GM08714 (cell line): ENCODE data around the gene DPP6.

Experiments used
- H3K4me3 ChIP-seq: fragments of 200-500 bp; sonication (Bioruptor generic); 2 replicates; pipeline ENCODE4 v1.5.1; 2014; ENCODE audit warnings: mild to moderate bottlenecking, low read length, inconsistent platforms
- ZNF274 ChIP-seq: IDR thresholded peaks from 2 replicates; pipeline ENCODE4 v1.6.1; 2012; ENCODE audit warnings: mild to moderate bottlenecking, low read depth, low read length

Gene DPP6

DNA sequence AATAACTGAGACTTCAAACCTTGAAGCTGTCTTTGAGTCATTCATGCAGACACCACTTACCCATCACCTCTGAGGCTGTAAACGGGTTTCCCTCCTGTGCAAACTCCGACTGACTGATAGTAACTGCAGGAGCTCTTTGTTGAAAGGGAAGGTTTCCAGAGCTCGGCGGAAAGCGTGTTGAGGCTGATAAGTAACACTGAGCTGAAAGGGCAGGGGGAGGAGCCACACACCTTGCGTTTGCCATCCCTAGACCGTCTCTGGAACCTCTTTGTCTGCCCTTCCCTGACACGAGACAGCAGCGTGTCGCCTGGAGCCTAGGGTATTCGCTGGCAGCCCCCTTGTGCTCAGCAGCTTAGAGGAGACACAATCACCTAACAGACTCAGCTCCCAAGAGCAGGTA is 816.7 kb downstream of the DPP6 start:
- H3K4me3 ChIP-seq, result no peak overlapping the region
- TF ChIP-seq ZNF274, result no peak

DNA sequence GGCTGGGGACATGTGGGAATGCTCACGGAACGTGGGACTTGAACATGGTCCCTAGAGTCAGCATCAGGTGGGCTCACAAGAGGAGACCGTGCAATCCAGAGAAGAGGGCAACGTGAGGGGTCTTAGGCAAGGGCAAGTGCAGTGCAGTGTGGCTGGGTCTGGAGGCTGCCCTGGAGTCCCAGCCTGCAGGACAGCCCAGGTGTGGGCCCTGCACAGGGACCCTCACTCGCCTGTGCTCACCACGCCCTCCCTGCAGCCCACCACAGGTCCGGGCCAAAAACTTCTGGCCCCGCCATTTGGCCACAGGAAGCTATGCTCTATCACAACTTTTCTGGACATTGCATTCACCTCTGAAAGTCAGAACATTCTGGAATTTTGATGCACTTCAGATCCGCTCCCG is 817.2 kb downstream of the DPP6 start:
- H3K4me3 ChIP-seq, result no peak overlapping the region
- no peak for TF ChIP-seq ZNF274

DNA sequence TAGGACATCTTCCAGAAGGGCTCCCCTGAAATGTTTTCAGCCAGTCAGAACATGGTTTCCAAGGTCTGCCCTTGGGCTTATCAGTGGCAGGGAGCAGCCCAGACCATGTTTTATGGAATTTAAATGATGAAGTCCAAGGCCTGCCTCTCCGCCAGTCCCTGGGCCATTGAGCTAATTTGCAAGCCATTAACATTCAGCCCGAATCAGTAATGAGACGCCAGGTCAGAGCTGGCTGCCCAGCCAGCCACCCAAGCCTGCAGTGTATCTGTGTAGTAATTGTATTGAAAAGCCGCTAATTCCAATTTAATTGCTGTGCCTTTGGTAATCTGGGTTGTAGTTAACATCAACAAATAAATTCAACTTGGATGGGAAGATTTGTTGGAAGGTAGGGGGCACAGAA is 819.3 kb downstream of the DPP6 start:
- no peak for TF ChIP-seq ZNF274
- H3K4me3 ChIP-seq, result no peak overlapping the region

DNA sequence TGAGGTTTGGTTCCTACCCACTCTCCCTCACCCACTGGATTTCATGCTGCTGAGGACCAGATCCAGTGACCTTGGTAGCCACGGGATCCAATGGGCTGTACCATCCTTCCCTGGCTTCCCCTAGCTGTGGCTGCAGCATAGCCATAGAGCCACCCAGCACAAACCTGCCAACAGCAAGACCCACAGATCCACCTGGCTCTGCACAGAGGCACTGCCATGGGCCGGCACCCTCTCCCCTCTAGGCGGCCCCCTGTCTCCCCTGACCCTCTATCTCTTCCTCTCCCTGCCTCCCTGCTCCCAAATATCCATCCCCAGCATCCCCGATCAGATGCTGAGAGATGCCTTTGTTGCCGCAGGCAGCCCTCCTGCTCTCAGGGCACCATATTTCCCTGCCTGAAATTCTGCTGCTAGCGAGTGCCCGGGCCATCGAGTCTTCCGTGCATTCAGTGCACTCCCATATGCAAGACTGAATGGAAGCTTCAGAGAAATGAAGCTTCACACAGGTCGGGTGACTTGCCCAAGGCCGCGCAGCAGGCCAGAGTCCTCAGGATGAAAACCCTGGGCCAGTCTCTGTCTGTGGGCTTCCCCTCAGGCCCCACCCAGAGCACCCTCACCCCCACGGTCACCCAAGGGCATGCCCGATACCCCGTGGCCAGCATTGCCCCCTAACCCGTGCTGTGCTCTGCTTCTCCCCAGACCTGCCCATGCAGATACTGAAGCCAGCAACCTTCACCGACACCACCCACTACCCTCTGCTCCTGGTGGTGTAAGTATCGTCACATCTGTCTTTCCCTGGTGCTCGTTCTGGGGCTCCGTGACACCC is 819.9 kb downstream of the DPP6 start:
- H3K4me3 ChIP-seq, result no peak overlapping the region
- no peak for TF ChIP-seq ZNF274

DNA sequence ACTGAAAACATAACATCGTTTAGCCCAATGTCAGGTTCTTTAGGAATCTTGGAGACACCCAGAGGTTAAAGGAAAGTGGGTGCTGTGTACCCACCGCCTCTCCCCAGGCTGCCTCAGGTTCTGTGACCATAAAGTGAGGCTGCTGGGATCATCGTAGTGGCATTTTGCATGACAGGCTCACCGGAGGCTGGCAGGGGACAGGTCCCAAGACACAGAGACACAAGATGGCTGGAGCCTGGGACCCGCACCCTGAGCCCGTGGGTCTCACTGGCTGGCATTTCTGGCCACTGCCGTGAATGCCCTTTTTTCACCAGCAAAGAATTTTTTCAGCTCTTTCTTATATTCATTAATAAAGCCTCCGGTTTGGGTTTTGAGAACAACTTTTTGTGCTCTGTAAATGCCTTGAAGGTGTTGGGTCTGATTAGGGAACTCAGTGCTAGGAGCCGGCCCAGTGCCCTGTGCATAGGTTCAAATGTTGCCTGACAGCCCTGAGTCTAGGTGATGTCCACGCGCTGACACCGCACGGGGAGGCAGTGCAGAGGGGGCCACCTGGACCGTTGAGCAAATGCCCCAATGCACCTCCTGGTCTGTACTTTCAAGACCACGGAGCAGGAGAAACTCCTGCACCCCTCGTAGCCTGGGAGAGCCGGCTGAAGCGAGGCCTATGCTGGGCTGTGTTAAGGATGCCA is 820.8 kb downstream of the DPP6 start:
- TF ChIP-seq ZNF274, result no peak
- no peak overlapping the region for H3K4me3 ChIP-seq

DNA sequence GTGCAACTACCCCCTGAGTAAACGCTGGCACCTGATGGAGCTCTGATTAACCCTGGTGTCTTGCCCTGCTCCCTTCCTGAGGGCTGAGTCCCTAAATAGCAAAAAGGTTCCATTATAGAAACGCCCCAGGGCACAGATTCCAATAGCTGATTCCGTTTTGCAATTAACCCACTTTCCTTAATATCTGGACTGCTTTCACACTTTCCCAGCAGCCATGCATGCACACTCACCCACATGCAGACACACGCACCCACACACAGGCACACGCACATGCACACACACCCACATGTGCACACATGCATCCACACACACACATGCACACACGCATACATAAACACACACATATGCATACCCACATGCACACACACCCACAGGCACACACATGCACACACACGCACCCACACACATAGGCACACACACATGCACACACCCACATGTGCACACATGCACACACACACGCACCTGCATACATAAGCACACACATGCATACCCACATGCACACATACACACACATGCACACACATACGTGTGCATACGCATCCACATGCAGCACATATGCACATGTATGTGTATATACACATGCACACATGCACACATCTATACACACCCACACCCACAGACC is 821.4 kb downstream of the DPP6 start:
- TF ChIP-seq ZNF274, result no peak

DNA sequence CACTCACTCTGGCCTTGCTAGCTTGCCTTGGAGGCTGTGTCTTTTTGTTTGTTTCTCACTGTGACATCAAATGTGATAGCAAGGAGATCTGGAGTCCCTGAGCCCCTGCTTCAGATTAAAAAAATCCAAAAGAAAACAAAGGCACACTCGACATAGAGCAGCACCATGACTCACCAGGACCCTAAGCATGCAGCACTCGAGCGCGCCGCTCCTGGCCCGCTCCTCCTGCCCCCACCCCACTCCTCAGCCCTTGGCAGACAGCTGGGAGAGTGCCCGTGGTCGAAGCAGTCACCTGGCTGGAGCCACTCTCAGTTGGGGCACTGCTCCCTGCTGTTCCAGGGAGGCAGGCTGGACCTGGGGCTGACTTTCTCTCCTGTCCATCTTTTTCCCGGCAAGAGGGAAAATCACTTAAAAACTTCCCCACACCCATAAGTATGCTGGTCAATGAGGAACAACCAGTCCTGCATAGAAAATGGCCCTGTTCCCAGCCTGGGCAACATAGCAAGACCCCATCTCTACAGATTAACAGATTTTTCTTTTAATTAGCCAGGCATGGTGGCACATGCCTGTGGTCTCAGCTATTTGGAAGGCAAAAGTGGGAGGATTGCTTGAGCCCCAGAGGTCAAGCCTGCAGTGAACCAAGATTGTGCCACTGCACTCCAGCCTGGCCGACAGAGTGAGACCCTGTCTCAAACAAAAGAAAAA is 822.4 kb downstream of the DPP6 start:
- TF ChIP-seq ZNF274, result no peak

More for the DNA sequence above, 821.4 kb downstream of the DPP6 start:
- H3K4me3 ChIP-seq, result no peak overlapping the region

DNA sequence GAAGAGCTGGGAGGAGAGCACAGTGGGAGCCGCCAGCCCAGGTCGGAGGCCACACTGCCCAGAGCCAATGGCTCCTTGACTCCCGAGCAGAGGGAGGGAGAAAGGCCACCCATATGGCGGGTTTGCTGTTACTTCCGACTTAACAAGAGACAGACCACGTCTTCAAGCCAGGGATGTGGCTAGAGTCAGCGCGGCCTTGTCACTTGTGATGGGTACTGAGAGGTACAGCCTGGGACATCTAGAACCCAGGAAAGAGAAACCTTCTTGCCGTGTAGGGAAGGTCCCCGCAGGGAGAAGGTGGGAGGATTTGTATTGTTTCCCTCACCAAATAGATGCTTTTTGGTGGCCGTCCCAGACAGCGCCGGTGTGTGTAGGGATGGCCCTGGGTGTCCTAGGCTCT is 823.1 kb downstream of the DPP6 start:
- H3K4me3 ChIP-seq, result no peak overlapping the region
- TF ChIP-seq ZNF274, result no peak

More for the DNA sequence above, 822.4 kb downstream of the DPP6 start:
- no peak overlapping the region for H3K4me3 ChIP-seq

DNA sequence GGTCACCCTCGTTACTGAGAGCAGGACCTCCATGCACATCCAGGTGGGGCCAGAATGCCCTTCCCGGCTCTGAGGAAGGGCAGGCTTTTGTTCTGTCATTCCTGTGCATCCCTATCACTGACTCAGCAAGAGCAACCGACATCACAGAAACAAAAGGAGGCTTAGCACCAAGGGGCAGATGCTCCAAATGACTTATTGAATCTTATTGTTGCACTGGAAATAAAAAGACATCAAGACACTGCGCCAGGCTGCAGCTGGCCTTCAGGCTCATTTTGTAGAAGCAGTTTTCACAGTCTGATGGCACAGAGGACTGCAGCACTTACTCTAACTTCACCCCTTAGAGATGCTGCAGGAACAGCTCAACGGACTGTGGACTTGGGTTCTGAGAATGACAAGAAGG is 824.3 kb downstream of the DPP6 start:
- no peak for TF ChIP-seq ZNF274
- H3K4me3 ChIP-seq, result no peak overlapping the region

DNA sequence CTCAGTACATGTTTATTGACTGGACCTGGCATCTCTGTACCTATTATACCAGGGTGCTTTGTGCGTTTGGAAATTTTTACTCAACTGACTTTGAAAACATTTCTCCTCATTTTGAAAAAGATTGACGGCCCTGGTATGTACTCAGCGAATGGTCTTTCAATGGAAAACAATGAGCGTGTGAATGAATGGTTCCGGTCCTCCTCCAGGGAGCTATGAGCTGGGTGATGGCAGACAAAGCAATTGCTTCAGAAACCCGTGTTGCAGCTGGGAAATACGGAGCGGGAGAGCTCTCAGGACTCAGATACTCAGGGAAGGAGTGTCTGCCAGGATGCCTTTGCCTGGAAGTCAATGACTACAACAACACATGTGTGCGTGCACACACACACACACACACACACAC is 824.8 kb downstream of the DPP6 start:
- no peak for TF ChIP-seq ZNF274
- no peak overlapping the region for H3K4me3 ChIP-seq

DNA sequence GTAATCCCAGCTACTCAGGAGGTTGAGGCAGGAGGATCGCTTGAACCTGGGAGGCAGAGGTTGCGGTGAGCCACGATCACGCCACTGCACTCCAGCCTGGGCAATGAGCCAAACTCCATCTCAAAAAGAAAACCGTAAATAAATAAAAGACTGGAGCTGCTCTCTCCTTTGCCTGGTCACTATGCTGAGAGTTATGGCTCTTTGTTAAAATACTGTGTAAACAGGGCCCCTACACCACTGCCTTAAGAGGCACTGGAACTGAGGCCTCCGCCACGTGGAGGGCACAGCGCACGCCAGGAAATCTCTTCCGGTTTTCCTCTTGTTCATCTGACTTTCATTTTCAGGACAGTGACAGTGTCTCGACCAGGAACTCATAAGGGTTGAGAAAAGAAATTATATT is 827.4 kb downstream of the DPP6 start:
- no peak for TF ChIP-seq ZNF274
- no peak overlapping the region for H3K4me3 ChIP-seq

DNA sequence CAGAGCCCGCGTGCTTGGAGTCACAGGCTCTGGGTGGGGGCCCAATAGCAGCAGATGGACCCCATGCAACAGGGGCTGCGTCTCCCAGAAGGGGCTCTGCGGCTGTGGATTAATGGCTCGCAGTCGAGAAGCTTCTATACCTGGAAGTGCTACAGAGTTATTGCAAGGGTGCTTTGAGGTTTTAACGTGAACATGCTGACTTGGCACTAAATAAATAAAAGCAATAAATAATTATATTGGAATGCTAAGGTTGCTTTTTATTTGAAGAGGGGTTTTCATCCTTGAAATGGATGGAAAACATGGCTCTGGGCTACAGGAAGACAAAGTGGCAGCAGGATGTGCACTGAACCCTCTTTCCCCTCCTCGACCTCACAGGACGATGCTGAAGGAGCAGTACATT is 828.3 kb downstream of the DPP6 start:
- H3K4me3 ChIP-seq, result no peak overlapping the region
- TF ChIP-seq ZNF274, result no peak

DNA sequence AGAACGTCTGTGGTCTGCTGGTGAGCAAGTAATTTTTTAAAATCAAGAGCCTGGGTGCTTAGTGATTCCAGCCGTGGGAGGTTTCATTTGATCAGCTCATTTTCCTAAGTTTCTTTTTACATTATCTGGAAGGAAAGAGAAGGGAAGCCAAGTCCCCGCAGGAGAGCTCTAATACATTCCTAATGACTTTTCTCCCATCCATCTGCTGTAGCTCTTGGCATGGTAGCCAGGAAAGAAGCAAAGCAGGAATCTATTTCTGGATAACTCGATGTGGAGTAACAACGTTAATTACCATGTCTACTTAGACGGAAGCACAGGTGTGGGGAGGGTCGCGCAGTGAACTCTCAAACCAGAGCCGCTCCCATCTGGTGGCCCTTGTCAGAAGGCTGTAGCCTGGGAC is 828.8 kb downstream of the DPP6 start:
- no peak for TF ChIP-seq ZNF274
- no peak overlapping the region for H3K4me3 ChIP-seq

DNA sequence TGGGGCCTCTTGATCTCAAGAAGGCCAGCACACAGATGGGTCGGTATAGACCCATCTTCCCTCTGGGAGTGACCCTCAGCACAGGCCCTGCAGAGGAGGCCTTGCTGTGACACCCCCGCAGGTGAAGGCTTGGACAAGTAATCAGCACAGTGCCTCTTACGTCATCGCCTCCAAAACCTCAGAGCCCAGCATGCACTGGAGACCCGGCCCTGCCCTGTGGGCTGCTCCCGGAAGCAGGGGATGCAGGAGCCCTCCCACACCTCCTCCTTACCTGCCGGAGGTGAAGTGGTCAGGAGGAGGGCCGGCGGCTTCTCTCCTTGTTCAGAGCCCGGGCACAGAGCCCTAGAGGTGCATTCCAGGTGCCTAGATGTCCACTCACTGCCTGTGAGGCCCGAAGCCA is 829.3 kb downstream of the DPP6 start:
- no peak for TF ChIP-seq ZNF274
- H3K4me3 ChIP-seq, result no peak overlapping the region
